Stimulated activated CD4-positive, alpha-beta T cell treated with anti-CD3 and anti-CD28 coated beads, Interleukin-2, amount 100 ng/mL, for 4 hours (primary cell): ENCODE data around the gene SMIM44.

ENCODE experiments used
- DNase-seq: peaks from one replicate; pipeline ENCODE4 v3.0.0-alpha.2; 2020; ENCODE audit warnings: low read depth

The SMIM44 gene

DNA sequence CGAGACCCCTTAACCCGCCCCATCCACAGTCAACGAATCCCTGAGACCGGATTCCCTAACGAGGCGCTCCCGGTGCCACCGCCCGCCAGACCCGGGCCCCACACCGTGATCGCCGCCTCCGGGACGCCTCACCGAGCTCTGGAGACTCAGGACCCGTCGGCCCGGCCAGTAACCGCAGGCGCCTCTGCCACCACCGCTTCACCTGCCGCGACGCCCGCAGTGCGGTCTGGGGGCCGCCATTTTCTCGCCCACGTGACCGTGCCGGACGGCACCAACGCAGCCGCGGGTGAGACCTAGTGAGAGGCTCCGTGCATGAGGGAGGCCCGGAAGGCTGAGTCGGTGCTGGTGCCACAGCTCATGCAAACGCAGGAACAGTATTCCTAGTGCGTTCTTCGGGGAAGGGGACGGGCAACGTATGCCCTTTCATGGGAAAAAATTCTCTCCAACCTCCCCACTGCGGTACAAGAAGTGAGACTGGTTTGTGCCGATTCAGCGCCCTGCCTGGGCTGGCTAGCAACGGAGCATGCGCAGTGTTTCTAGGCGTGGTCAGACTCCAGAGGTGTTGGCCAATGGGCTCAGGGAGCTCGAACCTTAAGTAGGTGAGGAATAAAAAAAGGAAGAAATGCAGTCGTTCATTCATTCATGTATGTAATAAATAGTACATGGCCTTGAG lies 17.3 kb upstream of the SMIM44 start, which contains the start of gene DOHH:
Gene DOHH, minus strand, starts transcription at position 246 of the 673 bp plus-strand sequence. CDS start 3,860 bp downstream, outside the sequence.
- DNase-seq: peak; percentile 95

DNA sequence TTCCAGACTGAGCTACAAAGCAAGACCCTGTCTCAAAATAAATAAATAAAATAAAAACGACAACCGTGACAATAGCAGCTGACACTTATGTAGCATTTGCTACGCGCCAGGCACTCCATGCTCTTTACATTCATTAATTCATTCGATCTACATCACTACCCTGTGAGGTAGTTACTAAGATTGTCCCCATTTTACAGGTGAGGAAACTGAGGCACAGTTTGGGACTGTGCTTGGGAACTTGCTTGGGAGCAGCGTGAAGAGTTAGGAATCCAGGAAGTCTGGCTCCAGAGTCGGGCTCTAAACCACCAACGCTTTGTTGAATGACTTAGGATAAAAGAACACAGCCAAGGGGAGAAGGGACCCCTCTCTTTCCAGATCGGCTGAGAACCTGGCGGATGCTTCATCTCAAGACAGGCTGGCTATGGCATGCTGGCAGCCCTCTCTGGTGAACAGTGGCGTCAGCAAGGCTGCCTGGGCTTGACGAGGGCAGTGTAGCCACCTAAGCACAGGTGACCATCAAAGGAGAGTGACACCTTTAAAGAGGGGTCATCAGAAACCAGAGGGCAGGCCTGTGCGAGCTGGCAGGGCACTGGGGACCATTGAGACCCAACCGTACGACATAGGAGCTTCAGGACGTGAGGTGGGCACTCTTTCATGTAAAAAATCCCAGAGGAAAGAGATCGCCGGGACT lies 16.6 kb upstream of the SMIM44 start:
- no peak for DNase-seq

DNA sequence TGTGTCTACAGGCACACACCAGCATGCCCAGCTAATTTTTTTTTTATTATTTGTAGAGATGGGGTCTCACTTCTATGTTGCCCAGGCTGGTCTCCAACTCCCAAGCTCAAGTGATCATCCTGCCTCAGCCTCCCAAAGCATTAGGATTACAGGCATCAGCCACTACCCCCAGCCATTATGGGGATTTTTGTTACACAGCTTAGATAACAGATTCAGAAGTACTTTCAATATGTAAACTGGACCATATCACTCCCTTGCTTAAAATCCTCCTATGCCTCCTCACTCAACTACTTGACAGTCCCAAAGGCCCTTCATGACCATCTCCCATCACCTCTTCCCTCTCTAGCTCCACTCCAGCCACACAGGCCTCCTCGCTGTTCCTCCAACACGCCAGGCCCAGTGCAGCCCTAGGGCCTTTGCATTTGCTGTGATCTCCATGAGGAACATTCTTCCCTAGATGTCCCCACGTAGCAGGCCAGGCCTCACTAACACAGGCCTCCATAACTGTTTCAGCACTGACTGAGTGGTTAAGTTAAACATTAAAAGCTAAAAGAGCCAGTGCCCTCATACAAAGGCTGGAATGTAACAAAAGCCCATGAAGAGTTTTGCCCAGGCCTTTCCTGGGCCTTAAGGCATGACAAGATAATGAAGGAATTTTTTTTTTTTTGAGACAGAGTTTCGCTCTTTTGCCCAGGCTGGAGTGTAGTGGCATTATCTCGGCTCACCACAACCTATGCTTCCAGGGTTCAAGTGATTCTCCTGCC lies 14.7 kb upstream of the SMIM44 start:
- DNase-seq: no peak

DNA sequence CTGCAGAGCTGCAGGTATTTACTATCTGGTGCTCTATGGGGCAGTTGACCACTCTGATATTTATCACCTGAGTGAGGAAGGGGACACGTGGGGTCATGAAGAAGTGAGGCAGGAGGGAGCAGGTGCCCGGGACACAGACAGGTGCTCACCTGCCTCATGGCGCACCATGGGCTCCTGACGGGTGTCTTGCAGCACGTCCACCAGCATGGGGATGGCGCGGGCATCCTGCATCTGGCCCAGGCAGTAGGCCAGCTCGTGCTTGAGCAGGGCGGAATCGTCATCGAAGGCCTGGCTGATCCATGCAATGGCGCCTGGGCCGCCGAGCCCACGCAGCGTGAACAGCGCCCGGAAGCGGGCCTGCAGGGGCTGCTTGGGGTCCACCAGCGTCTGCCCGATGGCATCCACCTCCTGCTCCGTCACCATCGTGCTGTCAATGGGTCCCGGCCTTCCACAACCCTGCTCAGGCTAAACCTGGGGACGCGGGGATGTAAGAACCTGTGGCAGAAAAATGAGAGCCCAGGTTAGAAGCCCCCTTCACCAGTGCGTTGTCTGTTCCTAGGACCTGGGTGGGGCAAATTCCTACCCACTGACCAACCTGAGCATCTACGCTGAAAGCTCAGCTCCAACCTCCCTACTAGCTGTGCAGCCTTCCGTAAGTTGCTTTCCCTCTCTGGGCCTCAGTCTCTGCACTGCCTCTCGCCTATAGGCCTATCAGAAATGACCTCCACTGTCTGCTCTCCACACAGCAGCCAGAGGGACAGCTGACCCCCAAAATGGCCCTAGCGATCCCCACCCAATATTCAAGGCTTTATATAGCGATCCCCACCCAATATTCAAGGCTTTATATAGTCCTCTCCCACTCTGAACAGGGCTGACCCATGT lies 13.4 kb upstream of the SMIM44 start:
- DNase-seq: no peak

DNA sequence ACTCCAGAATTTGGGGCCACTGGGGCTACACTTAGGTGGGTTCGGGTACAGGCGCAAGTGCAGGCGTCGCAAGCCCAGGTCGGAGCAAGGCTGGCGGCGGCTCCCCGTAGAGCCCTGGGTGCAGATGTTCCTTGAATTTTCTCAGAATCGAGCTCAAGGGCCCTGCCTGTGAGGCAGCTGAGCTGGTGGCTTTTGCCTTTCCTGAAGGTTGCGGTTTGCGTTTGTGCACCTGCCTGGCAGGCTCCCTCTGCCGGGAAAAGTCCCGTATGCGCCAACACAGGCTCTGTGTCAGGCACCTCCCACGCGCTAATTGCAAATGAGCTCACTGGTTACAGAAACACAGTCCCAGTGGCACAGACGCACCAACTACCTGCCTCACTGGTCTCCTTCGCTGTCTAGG lies 11.3 kb upstream of the SMIM44 start:
- peak; percentile 63 for DNase-seq

DNA sequence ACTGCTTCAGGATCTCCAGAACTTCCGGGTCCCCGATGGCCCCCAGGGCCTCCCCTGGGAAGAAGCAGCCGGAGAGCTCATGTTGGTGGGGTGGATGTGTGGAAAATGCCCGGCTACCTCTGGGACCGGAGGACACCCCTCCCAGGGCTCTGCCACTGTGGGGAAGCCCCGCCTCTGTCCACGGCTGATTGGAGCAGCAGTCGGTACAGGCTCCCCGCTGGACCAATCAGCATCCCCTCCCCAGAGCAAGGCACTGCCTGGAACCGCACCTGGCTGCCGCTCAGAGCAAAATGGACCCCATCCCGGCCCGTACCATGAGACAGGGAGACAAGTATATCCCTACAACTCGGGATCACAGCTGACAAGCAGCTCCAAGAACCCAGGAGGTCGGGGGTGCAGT lies 10.8 kb upstream of the SMIM44 start:
- no peak for DNase-seq

DNA sequence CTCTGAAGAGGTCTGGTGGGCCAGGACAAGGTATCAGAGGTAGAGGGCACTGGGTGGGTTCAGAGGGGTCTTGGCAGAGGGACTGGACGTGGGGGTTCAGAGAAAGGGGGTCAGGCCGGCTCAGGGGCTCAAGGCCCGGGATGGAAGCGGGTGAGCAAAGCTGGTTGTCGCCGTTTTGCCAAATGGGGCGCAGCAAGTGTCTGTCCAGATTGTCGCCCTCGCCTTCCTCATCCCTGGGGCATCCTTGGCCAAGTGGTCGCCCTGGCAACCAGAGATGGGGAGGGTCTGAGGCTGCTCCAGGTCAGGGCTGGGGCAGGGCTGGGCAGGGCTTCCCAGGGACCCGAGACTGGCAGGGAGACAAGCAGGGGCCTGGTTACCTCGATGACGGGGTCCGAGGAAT lies 10.4 kb upstream of the SMIM44 start:
- DNase-seq: no peak

DNA sequence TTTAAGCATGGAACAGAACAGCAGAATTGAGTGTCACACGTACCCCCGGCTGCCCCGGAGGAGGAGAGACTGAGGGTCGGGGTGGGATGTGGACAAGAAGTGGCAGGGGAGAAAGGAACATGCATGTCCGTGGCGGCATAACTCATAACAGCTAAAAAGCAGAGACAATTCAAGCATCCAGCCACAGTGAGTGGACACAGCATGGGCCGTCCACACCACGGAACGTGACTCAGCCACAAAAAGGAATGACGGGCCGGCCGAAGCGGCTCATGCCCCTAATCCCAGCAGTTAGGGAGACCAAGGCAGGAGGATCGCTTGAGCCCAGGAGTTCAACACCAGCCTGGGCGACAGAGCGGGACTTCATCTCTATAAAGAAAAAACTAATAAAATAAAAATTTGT lies 9.7 kb upstream of the SMIM44 start:
- DNase-seq: no peak

DNA sequence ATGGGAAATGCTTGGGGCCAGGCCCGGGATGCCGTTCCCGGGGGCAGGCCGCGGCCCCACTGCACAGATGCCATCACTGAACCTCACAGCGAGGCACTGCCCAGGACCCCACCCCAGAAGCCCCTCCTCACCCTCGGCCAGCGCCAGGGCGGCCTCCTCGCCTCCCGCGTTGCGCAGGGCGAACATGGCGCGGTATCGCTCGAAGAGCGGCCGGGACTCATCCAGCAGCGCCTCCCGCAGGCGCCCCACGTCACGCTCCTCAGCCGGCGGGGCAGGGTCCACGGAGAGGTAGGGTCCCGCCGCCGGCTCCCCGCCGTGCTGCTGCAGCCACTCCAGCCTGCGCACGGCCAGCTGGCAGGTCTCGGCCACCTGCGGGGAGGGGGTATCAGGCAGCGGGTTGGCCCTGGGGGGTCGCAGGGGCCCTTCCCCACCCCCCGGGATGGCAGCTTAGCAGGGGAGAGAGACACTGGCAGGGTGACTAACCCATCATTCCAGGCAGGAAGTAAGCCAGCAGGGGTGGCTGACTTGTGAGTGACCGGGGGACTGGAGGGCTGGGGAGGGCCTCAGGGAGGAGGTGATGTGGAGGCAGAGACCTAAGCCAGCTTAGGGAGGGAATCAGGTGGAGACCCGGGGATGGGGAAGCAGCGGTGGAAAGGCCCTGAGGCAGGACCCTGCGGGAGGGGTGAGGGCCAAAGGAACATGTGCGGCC lies 9.0 kb upstream of the SMIM44 start:
- no peak for DNase-seq

DNA sequence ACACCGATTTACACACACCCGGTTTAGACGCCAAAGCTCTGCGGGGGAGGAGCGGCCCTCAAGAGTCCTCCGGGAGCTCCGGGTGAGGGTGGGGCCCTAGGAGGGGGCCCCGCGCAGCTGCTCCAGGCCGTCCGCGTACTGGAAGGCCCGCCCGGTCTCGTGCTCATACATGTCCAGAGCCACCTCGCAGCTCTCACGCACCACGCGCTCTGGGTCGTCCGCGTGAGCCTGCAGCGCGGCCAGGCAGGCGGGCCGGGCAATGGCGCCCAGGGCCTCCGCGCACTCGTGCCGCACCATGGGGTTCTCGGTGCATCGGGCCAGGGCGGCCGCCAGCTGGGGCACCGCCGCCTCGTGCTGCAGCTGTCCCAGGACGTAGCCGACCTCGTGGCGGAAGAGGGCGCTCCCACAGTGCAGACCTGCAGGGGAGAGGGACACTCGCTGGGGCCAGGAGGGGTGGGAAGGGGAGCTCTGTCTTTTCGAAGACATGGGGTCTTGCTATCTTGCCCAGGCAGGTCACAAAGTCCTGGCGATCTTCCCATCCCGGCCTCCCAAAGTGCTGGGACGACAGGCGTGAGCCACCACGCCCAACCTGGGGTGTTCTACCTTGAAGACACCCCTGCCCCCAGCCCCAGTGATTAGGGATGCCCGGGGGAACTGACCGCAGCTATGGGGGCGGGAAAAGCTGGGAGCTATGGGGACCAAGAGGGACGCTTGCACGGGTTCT lies 8.3 kb upstream of the SMIM44 start:
- no peak for DNase-seq

DNA sequence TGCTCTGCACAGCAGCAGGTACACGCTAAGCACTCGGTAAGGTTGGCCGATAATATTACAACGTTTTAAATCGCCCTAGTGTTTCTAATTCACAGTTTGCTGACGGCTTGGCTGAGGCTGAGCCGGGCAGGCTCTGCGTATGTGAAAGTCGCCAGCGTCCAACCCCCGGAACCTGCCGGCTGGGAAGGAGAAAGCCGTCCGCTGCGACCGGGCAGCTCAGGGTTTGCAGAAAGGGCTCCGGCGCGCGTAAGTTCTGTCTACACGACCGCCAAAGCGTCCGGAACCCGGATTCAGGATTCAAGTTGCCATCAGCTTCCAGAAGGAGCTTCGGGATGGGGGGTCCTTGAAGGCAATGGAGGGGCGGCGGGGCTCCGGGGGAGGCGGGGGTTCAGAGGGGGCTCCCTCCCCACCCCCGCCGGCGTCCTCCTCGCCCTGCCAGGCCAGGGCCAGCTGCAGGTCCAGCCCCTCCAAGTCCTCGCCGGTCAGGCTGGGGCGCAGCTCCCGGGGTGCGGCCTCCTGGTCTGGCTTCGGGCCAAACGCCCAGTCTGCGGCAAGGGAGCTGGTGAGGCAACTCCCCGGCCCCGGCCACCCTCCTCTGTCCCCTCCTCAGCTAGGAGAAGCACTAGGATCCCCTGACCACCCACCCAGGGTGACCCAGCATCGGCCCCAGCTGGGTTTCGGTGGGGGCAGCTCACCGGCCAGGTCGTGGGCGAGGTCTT lies 575 bp downstream of the SMIM44 start:
- no peak for DNase-seq

DNA sequence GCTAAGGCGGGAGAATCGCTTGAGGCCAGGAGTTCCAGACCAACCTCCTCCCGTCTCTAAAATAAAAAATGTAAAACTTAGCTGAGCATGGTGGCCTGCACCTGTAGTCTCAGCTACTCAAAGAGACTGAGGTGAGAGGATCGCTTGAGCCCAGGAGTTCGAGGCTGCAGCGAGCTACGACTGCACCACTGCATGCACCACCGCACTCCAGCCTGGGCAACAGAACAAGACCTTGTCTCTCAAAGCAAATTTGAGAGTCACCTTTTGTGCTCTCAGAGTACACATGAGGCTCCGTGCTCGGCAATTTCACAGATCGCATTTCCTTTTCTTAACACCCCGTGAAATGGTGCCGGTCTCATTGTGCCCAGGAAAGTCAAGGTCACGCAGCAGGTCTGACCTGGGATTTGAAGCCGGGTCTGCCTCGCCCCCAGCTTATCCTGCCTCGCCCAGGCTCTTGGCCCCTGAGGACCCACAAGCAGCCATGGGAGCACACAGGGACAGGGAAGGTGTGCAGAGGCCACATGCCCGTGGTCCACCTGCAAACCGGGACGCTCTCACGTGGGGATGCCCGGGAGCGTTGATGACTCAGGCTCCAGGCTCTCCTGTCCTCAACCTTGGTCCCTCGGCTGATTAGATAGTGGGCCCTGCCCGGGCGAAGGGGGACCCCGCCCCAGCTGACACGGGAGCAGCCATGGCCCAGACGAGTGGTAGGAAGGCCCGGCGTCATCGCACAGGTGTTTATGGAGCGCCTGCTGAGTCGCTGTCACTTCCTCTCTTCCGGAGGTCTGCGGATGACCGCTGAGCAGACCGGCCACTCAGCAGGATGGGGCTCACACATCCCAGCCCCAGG lies 1.8 kb downstream of the SMIM44 start:
- DNase-seq: no peak

DNA sequence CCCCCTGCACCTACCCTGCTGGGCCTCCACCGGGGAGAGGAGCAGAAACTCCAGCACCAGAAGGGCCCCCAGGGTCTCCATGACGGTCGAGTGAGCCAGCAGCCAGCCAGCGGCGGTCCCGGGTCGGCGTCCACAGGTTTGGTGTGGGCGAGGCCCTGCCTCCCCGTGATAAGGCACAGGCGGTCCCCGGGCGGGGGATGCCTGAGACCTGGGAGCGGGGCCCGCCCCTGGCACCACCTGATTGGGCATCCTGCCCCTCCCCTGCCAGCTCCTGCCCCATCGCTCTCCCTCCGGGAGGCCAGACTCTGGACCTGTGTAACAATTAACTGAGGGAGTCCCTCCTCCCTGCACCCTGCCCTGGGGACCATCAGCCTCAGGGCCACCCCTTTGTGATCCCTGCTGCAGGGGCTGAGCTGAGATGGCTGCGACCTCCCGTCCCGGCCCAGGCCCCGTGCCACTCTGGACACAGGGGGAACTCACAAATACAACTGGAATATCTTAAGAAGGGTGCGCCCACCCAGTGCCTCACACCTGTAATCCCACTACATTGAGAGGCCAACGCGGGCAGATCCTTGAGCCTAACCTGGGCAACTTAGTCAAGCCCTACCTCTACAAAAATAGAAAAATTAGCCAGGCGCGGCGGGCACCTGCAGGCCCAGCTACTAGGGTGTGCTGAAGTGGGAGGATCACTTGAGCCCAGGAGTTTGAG lies 2.7 kb downstream of the SMIM44 start, which contains the start of gene SMIM24:
Gene SMIM24, minus strand, starts transcription at position 143 of the 709 bp plus-strand sequence. Its CDS starts 62 bp downstream, at position 81.
- DNase-seq: no peak

DNA sequence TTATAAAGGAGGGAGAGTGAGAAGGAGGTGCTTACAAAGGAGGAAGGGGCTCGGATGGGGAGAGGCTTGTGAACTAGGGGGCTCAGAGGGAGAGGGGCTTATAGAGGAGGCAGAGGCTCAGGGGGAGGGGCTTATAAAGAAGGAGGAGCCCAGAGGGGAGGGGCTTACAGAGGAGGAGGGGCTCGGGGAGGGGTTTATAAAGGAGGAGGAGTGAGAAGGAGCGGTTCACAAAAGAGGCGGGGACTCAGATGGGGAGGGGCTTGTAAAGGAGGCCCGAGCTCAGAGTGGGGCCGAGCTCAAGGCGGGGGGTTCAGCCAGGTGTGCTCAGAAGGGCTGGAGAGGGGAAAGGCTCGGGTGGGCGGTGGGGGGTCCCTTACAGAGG lies 3.4 kb downstream of the SMIM44 start:
- DNase-seq: no peak

DNA sequence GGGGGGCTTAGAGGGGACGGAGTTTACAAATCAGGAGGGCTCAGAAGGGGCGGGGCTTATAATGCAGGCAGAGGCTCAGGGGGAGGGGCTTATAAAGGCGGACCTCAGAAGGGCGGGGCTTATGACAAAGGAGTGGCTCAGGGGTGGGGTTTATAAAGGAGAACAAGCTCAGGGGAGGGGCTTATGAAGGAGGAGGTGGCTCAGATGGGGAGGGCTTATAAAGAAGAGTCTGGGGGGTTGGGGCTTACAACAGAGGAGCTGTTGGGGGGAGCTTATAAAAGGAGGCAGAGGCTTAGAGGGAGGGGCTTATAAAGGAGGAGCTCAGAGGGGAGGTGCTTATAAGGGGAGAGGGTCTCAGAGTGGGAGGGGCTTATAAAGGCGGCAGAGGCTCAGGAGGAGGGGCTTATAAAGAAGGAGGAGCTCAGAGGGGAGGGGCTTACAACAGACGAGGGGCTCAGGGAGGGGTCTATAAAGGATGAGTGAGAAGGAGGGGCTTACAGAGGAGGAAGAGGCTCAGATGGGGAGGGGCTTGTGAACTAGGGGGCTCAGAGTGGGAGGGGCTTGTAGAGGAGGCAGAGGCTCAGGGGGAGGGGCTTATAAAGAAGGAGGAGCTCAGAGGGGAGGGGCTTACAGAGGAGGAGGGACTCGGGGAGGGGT lies 3.9 kb downstream of the SMIM44 start:
- no peak for DNase-seq

DNA sequence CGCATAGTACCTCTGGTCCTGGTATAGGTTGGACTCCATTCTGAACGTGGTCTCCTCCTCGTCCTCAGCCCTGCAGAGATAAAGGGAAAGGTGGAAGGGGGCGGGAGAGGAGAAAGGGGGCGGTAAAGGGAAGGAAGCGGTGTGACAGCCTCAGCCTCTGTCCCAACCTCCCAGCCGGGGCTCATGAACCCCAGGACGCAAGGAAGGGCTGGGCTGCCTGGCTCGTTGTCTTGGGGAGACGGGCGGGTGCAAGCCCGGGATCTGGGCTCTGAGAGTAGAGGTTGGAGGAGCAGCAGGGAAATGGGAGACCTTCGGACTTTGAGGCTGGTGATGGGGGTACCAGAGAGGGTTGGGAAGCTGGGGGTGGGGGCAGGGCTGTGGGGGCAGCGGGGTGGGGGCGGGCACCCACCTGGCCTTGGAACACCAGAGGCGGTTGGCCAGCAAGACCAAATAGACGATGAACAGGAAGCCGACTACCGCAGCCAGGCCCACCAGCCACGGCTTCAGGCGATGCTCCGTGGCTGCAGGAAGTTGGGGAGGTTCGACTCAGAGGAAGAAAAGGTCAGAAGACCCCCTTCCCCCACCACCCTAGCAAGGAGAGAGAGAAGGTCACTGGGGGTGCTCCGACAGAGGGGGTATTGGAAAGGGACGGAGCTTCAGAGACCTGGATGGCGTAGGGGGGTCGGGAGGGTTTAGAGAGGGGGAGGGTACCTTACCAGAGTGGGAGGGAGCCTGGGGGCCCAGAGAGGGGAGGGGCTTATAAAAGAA lies 4.6 kb downstream of the SMIM44 start:
- no peak for DNase-seq

DNA sequence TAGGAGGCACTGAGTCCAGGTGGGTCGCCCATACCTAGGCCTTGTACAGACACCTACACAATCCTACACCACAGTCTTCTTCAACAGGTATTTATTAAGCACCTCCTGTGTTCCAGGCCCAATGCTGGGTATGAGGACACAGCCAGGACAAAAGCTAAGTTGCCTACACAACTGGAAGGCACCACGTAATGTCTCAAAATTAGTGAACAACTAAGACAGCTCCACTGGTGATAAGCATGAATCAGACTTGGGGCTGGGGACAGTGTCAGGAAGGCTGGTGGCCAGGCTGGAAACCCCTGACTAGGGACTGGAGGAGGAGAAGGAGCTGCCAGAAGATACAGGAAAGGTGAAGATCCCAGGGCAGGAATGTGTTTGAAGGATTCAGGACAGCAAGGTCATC lies 5.3 kb downstream of the SMIM44 start:
- DNase-seq: no peak
